Measurements from ENCODE around the gene ATF7.

ATF7 gene

GRCh38 chr12:53514628-53515290, 111.4 kb downstream of the ATF7 start:
- Histone ChIP-seq H3K79me2 (ENCODE audit: insufficient read depth, low read length) (no peaks in the 10 kb centered on the region), H3K27ac (ENCODE audit: low read depth, low read length, poor library complexity, severe bottlenecking) (no peak overlapping the region), H3K4me3 (ENCODE audit: low read depth, low read length, poor library complexity, severe bottlenecking) (no peak overlapping the region), H3K27me3 (ENCODE audit: insufficient read depth, low read length) (no peaks in the 10 kb centered on the region), H3K9ac (ENCODE audit: low read length) (no peak overlapping the region), H3K36me3 (ENCODE audit: insufficient read depth, low read length) (peaks cover 34% of the 10 kb centered on the region), H3K9me3 (ENCODE audit: low read length) (no peaks in the 10 kb centered on the region), H3K9me2 (ENCODE audit: low read depth, low read length) (no peaks in the 10 kb centered on the region), H3F3A (ENCODE audit: insufficient read depth, low read length) (no peaks in the 10 kb centered on the region), H3K4me2 (ENCODE audit: low read length) (no peak overlapping the region), H2AFZ (ENCODE audit: low read length) (no peak overlapping the region), H3K4me1 (ENCODE audit: insufficient read depth, low read length, severe bottlenecking) (no peaks in the 10 kb centered on the region), H4K20me1 (ENCODE audit: insufficient read depth, low read length) (no peaks in the 10 kb centered on the region)
- TF ChIP-seq EZH2 (IDR thresholded peaks at IDR 0.05; ENCODE audit: borderline replicate concordance, low read length) (no peak), CTCF (IDR thresholded peaks at IDR 0.05; ENCODE audit: low read length) (no peak)

- Histone ChIP-seq H3K9me3 (ENCODE audit: low read length) (no peaks in the 10 kb centered on the region), H3F3A (ENCODE audit: insufficient read depth, low read length) (no peaks in the 10 kb centered on the region), H3K27ac (ENCODE audit: low read depth, low read length, poor library complexity, severe bottlenecking) (no peak overlapping the region), H2AFZ (ENCODE audit: low read length) (no peak overlapping the region), H3K9ac (ENCODE audit: low read length) (no peak overlapping the region), H3K36me3 (ENCODE audit: insufficient read depth, low read length) (peaks cover 34% of the 10 kb centered on the region), H3K27me3 (ENCODE audit: insufficient read depth, low read length) (no peaks in the 10 kb centered on the region), H4K20me1 (ENCODE audit: insufficient read depth, low read length) (no peaks in the 10 kb centered on the region), H3K79me2 (ENCODE audit: insufficient read depth, low read length) (no peaks in the 10 kb centered on the region), H3K4me3 (ENCODE audit: low read depth, low read length, poor library complexity, severe bottlenecking) (no peak overlapping the region), H3K4me1 (ENCODE audit: insufficient read depth, low read length, severe bottlenecking) (no peaks in the 10 kb centered on the region), H3K9me2 (ENCODE audit: low read depth, low read length) (no peaks in the 10 kb centered on the region), H3K4me2 (ENCODE audit: low read length) (no peak overlapping the region)
- TF ChIP-seq CTCF (IDR thresholded peaks at IDR 0.05; ENCODE audit: low read length) (no peak), EZH2 (IDR thresholded peaks at IDR 0.05; ENCODE audit: borderline replicate concordance, low read length) (no peak)
These were observed 112.3 kb downstream of the ATF7 start for GRCh38 chr12:53513712-53514410.

- TF ChIP-seq EZH2 (IDR thresholded peaks at IDR 0.05; ENCODE audit: borderline replicate concordance, low read length) (no peak), CTCF (IDR thresholded peaks at IDR 0.05; ENCODE audit: low read length) (no peak)
- H3K9me3 ChIP-seq (ENCODE audit: low read length) = no peaks in the 10 kb centered on the region
- no peak overlapping the region for H2AFZ ChIP-seq (ENCODE audit: low read length)
- H3K27ac ChIP-seq (ENCODE audit: low read depth, low read length, poor library complexity, severe bottlenecking) = no peak overlapping the region
- H4K20me1 ChIP-seq (ENCODE audit: insufficient read depth, low read length) = no peaks in the 10 kb centered on the region
- H3F3A ChIP-seq (ENCODE audit: insufficient read depth, low read length) = no peaks in the 10 kb centered on the region
- no peaks in the 10 kb centered on the region for H3K79me2 ChIP-seq (ENCODE audit: insufficient read depth, low read length)
- H3K4me1 ChIP-seq (ENCODE audit: insufficient read depth, low read length, severe bottlenecking) = no peaks in the 10 kb centered on the region
- no peak overlapping the region for H3K4me2 ChIP-seq (ENCODE audit: low read length)
- H3K4me3 ChIP-seq (ENCODE audit: low read depth, low read length, poor library complexity, severe bottlenecking) = no peak overlapping the region
- no peaks in the 10 kb centered on the region for H3K9me2 ChIP-seq (ENCODE audit: low read depth, low read length)
- H3K27me3 ChIP-seq (ENCODE audit: insufficient read depth, low read length) = no peaks in the 10 kb centered on the region
- peaks cover 39% of the 10 kb centered on the region; the same call in 1 of the 2 replicates for H3K36me3 ChIP-seq (ENCODE audit: insufficient read depth, low read length)
- H3K9ac ChIP-seq (ENCODE audit: low read length) = no peak overlapping the region
These were observed 115.9 kb downstream of the ATF7 start for GRCh38 chr12:53510181-53510812.
